Activated CD4-positive, CD25-positive, alpha-beta regulatory T cell (primary cell): ENCODE data around the gene MINDY3.

Experiments
- DNase-seq, 4 experiments: peaks; one replicate each; lab custom pipeline; 2025; lab: John Stamatoyannopoulos, UW

MINDY3 gene

DNA sequence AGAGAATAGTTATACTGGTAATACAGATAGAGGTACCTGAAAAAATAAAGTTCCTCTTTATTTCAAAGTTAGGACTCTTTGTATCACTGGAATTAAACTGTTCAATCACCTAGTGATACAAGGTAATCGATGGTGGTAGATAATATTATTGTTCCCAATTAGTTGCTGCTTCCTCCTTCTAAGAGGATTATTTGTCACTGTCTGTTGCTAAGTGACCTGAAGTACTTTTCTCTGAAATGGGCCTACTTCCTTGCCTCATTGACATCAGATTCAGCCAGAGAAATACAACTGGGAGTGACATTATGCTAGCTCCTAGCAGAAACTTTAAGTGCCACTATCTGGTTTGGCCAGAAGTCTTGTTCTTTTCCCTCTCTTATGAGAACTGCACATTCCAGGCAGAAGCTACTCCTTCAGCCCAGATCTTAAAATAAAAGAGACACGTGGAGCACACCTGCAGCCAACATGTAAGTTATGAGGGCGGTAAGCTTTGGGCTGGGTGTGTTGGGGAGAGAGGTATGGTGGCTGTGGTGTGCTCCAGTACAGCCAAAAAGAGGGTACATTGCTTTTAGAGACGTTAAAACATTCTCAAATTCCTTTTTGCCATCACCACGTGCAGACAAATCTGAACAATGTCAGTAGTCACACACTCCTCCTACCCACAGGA, 54.8 kb downstream of the MINDY3 start:
- DNase-seq: no peak

DNA sequence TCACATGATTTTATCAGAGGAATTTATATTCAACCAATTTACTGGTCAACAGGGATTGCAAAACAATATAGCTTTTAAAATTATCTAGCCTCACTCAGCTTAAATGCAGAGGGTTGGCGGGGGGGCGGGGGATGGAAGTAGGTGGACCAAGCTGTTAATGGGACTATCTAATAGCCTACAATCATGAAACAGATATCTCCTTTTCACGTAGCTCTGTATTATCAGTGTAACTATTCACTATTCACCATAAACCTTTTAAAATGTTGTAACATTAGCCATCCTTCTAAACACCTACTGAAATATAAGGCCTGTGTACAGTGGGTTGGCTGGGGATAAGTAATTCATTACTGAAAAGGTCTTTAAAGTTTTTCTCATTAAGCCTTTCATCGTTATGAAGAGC, 56.2 kb downstream of the MINDY3 start:
- no peak for DNase-seq

DNA sequence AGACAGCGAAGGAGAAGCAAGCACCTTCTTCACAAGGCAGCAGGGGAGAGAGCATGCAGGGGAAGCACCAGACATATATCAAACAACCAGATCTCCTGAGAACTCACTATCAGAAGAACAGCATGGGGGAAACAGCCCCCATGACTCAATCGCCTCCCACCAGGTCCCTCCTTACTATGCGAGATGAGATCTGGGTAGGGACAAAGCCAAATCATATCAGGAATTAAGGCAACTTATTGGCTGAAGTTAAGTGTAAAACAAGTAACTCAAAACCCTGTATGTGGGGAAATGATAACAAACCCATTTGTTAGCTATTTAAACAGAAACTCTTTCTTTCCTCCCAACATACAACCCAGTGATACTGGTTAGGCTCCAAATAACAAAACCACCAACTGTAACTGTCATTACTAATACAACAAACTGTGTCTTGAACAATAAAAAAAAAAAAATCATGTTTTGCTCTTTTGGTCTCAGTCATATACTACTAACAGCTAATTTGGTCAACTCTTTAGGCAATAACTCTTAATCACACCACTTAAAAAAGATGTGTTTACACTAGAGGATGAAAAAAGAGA, 57.8 kb downstream of the MINDY3 start:
- DNase-seq: no peak

DNA sequence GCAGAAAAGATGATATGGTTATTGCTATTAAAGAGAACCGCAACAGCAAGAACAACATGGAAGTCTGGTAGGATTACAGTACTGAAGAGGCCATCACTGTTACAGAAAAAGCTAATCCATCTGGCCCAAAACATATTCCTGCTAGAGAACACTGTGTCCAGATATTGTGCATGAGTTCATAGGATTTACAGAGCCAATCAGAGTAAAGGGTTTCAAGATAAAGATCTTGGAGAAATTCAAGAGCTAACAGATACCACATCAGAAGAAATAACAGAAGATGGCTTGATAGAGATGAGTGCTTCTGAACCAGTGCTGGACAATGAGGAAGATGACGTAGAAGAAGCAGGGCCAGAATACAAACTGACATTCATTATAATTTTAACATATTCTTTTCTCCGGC, 58.7 kb downstream of the MINDY3 start:
- no peak for DNase-seq

DNA sequence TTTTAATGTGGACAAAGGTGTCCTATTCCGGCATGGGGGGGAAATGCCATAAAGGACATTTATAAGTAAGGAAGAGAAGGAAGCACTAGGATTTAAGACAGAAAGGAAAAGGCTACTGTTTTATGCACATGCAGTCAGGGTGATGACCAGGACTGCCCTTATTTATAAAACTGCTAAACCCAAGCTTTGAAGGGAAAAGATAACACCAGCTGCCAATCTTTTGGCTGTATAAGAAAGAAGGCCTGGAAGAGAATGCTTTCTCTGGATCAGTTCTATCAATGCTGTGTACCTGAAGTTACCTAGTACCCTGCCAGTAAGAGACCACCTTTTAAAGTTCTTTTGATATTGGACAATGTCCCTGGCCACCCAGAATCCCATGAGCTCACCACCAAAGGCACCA, 59.2 kb downstream of the MINDY3 start:
- DNase-seq: no peak

DNA sequence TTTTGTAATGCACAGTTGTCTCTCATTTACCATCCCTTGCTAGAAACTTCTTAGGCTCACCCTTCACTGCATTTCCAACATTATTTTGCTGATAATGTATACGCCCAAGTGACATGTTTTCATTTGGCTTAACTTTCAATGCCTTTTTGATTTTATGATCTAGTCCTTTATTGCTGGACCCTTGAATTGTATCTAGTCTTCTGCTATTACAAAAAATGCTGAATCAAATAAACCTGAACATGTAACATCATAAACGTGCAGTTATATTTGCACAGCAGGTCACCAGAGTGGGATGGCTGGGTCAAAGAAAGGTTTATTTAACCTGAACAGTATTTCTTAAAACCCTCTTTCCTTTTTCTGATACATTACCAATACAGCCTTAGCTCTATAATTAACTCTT, 63.0 kb downstream of the MINDY3 start:
- DNase-seq: no peak

DNA sequence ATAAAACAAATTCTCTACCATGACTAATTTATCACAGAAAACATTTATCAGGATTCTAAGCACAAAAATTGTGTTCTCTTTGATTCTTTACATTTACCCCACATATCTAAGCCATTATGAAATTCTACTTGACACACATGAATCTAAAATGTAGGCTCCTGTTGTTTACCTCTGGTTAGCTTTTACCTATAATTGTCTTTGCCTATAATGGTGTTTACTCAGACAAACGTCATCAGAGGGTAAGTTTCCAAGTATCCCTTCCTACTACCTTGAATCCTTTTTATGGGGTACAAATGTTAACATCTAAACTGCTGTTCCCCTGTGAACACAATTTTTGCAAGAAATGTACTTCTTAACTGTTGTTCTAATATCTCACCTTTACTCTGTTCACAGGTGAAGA, 63.5 kb downstream of the MINDY3 start:
- no peak for DNase-seq

DNA sequence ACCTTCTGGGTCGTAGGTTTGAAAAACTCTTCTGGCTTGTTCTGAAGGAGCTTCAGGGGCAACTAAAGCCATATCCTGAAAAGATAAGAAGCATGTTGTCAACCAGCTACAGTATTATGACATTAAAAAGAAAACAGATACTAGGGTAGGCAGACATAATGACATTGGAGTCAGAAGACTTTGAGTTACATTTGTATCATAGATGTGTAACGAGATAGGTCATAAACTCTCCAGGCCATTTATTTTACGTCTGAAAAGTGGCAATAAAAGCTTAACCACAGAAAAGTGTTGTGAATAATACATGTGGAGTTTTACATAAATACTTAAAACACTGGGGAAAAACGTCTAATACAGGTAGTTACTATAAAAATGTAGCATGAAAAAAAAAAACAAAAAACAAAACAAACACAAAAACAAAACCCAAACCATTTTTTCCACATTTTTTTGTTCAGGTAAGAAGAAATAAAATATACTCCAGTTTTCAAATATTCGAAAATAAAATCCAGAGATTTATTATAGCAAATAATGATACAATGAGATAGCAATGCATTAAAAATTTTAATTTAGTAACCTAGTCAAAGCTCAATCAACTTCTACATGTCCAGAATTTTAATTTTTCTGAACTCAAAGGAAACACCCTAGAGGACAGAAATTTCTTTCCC, 64.1 kb downstream of the MINDY3 start:
- no peak for DNase-seq

DNA sequence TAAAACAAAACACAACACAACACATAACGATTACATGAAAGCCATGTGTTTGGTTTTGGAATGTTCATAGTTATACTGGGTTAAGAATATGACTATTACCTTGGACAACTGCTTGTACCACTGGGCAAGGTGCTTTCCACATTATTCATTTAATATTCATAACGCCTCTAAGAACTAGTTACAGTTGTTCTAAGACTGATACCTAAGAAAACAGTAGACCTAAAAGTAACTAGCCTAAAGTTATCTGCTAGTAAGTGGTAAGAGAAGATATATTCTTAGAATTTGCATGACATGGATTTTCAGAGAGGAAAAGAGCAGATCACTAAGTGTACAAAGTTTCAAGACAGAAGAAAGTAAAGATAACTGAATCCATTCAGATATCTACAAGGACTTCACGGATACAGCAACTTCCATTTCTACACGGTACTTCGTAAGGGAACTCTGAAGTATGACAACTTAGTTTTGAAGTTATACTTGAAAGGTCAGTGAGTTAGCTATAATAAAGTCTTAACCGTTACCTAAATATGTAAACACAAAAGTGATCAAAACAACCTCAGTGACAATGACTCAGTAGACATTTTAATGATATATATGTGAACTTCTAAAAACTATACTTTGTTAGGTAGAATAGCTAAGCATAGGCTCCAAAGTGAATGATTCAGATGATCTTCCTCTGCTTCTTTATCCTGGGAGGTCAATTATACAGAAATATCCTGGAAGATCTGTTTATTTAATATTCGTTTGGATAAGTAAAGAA, 65.1 kb downstream of the MINDY3 start:
- DNase-seq: no peak

DNA sequence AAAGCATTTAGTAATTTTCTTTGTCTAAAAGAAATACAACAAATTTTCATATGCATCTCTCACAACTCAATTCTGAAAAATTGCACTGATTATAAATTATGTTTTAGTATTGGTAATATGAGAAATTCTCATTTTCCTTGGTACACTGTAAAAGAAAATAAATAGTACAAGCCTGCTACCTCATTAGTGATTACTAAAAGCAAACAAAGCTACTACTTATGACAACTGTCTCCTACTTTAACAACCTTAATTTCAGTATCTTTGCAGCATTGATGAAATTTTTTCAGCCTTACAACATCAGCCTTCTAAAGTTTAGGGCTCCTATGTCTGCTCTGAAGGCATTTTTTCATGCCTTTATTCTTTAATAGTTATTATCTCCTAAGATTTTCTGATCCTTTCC, 65.7 kb downstream of the MINDY3 start:
- DNase-seq: no peak

DNA sequence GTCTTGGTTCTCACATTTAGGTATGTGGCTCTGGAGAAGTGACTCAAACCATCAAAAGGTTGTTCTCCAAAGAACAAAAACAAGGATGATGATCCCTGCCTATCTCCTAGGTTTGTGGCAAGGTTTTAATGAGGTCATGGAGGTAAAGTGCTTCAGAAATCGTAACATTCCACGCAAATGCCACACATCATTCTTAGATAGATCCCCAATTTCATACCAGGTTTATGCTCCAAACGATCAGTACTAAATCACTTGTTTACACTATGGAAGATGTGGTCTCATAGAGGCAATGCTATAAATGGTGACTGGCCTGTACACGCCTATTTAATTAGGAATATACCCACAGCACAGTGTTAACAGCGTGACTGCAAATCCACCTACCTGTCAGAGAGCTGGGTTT, 66.6 kb downstream of the MINDY3 start:
- DNase-seq: no peak

DNA sequence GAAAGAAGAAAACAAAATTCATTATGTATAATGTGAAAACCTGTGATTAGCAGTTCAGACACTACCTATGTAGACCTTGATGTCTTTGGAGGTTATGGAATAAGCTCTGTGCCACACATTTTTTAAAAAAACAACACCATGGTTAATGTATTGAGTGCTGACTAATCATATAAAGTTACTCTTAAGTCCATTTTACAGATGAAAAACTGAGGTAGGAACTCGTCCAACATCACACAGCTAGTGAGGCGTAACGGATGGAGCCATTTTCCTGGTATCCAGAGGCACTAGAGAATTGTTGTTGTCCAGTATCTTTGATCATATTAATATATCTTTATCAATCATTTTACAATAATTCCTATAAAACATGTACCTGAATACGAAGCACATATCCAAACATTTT, 67.5 kb downstream of the MINDY3 start:
- no peak for DNase-seq

DNA sequence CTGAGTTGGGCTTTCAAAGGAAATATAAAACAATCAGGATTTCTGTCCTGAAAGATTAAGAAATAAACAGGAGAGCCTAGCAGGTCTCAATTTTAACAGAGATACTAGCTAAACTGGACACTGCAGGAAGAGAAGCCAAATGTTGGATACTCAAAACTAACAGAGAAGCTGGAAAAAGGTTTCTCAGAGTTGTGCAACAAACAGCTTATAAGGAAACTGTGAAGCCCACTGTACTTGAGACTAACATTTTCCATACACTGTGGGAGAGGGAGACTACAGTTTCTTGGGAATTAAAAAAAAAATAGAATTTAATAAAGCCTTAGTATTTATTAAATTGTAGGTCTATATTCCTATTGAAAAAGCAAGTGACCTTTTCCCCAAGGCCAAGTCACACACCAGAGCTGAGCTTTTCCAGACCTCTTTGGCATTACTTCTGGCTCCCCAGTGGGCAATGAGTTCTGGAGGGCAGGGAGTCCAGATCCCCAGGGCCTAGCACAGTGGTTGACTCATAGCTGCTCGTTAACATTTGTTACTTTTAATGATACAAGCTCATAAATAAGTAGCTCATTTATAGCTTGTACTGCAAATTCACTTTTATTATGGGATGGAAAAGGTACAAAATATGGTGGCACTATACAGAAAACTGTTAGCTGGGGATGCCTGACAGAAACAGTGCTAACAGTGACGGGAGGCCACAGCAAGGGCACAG, 68.3 kb downstream of the MINDY3 start:
- DNase-seq: no peak

DNA sequence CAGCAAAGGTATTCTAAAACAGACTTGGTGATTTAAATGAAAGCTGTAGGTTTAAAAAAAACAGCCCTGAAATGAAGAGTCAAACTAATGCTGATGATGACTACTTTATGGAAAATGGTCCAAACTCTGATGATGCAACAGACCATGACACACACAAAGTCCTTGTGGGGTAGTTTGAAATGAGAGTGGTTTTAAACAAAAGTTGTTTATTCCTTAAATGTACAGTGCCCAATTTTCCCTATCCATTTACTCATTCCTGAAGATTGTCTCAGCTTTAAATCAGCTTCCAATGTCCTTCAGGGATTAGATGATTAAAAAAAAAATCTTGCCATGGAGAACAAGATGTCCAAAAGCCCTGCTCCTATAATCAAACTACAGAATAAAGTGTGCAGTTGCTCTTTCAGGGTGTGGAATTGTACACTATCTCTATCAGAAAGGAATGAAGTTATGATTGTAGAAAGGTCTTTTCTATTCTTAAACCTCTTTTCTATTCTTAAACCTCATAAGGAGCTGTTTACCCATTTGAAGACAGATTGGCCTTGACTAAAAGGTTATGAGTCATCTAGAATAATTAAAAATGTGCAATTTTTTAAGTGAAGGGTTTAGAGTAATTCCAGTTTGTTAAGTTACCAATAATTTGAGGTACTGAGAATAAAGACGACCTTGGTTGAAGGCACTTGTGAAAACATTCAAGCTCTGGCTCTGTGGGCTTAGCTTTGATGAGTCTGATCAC, 70.3 kb downstream of the MINDY3 start:
- no peak for DNase-seq

DNA sequence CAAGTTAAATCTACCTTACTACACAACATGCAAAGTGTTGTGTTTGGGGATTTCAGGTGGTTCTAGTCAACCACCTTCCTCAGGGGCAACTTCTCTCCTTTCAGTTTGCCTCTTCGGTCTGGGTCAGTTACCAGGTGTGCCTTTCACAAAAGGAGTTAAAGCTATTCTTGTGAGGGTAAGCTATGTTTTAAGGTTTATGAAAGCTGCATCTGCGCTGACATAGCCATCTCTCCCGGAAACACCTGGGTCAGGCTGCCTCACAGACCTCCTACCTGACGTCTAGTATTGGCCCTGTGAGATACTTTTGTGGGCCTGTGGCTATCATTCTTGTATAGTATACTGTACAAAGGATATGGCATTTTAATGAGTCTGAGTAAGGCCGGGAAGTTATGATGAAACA, 72.9 kb downstream of the MINDY3 start:
- DNase-seq: no peak

DNA sequence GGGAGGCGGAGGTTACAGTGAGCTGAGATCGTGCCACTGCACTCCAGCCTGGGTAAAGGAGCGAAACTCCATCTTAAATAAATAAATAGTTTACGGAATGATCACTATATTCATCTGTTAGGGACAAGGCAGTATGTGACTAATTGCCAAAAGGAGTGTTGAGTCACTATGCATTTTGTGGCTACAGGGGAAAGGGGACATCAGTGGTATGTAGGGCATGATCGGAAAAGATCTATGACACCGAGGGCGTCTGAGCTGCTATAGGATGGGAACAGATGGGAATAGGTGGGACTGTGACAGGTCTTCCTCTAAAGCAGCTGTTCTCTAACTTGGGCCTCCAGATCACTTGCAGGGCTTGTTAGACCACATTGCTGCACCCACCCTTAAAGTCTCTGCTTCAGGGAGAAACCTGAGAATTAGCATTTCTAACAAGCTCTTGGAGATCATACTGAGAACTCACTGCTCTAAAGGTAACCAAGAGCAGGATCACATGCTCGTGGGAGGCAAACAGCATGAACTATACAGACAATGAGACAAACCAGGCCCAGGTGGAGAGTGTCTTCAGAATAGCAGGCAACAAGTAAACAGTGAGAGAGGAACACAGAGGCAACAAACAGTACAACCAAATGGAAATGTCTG, 75.5 kb downstream of the MINDY3 start:
- DNase-seq: no peak

DNA sequence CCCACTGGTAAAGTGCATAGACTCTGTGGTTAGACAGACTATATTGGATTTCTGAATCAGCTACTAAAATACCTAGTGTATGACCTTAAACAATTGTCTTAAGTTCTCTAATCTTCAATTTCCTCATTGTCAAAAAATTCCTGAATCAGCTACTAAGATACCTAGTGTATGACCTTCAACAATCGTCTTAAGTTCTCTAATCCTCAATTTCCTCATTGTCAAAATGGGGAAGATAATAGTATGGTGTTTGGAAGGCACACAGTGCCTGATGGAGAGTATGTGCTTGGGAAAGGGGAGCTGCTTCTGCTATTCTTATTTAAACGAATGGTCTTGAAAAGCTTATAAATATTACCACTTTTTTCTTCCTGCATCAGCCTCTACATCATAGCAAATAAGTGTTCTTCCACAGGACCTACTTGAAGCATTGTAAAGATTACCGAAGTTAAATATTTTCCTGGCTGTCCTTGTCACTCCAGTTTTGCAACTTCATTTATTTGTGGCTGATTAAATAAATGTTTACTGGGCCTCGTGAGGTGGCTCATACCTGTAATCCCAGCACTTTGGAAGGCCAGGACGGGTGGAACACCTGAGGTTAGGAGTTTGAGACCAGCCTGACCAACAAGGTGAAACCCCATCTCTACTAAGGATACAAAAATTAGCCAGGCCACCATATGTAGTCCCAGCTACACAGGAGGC, 76.2 kb downstream of the MINDY3 start:
- no peak for DNase-seq

DNA sequence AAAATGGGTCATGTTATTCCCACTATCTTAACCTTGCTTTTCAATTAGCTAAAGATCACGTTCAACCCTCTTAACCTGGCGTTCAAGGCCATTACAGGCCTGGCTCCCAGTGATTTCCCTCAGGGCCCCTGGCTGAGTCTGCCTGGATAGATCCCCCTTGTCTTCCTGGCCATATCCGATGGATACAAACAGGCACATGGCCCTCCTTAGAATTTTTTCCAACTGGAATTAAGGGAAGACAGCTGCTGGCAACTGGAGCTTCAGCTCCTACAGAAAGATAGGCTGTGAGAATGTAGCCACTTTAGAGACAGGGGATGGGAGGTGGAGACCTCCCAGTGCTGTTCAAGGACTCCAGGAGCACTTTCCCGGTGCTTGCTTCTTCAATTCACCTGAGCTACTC, 77.5 kb downstream of the MINDY3 start:
- no peak for DNase-seq

DNA sequence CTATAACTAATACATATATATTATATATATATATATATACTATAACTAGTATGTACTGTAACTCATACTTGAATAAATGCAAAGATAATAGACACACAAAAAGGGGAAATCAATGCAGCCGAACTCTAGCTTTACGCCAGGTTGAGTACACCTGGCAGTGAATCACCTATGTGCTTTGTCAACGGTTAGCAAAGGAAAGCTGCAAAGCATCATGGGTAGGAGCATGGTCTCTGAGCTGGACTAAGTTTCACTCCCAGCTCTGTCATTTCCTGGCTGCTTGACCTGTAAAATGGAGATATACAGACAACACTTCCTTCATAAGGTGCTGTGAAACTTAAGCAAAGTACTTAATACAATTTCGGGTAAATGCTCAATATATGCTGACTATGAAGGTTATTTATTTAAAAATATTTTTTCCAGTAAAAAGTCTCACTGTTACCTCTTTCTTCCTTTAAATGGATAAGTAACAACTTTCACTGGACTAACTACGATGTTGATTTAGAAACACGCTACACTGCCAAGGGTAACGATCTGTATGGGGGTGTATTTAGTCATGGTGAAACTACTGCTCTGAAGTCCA, 78.8 kb downstream of the MINDY3 start:
- DNase-seq: no peak
